HK-2 (cell line): ENCODE measurements around the gene CCT8L2.
"Not testable (repeated sequence)": the region's sequence is repeated elsewhere in the genome, so short reads cannot be mapped to it uniquely, and the experiment has no call there.

Experiments used
- DNase-seq: peaks from one replicate; pipeline ENCODE4 v3.0.0-alpha.2; 2018; ENCODE audit not compliant: unreplicated experiment

The CCT8L2 gene

GRCh38 chr22:16558376-16558945 lies 34.1 kb downstream of the CCT8L2 start:
- DNase-seq, result not testable (repeated sequence)

GRCh38 chr22:16557511-16557910 lies 35.1 kb downstream of the CCT8L2 start:
- DNase-seq, result not testable (repeated sequence)

GRCh38 chr22:16555077-16555994 lies 37.3 kb downstream of the CCT8L2 start:
- not testable (repeated sequence) for DNase-seq

DNA sequence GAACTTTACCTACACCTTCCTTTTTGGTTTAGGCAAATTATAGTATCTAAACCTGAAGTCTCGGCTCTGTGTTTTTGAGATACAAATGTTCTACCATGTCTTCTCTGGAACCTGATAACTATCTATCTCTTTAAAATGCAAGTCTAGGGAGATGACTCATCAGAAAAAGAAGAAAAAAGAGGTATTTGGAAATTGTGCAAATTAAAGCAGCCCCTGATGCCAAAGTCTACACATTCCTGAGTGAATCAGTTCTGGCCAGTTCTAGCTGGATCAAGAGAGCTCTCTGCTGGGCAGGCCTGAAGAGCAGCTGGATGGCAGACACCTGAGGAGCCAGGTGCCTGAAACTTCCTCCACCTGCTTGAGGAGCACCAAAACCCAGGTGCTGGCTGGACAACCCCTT lies 49.3 kb downstream of the CCT8L2 start:
- not testable (repeated sequence) for DNase-seq
